ENCODE measurements around the gene NPTN.

Gene NPTN

GRCh38 chr15:73575636-73576247 lies 57.4 kb downstream of the NPTN start:
- Histone ChIP-seq H3K9me3 (ENCODE audit: control insufficient read depth in 1 of 2, low read length in 2 of 2) (no peaks in the 10 kb centered on the region), H3K4me3 (ENCODE audit: low read depth in 1 of 2, low read length in 2 of 2) (no peak overlapping the region), H3K27me3 (ENCODE audit: control insufficient read depth in 1 of 2, insufficient read depth in 2 of 2, low read length in 2 of 2) (no peaks in the 10 kb centered on the region), H3K4me1 (ENCODE audit: control insufficient read depth in 1 of 2, insufficient read depth in 2 of 2, low read length in 2 of 2) (peaks cover 23 to 26% of the 10 kb centered on the region in 2 donors), H3K27ac (ENCODE audit: low read depth, low read length) (no peak overlapping the region), H3K9ac (ENCODE audit: low read depth in 1 of 2, low read length in 2 of 2) (no peak overlapping the region), H3K36me3 (ENCODE audit: control insufficient read depth in 1 of 2, insufficient read depth in 2 of 2, low read length in 2 of 2) (peaks cover 20 to 24% of the 10 kb centered on the region in 2 donors)

GRCh38 chr15:73573572-73573971 lies 59.6 kb downstream of the NPTN start:
- Histone ChIP-seq H3K4me3 (ENCODE audit: low read depth in 1 of 2, low read length in 2 of 2) (no peak overlapping the region), H3K9ac (ENCODE audit: low read depth in 1 of 2, low read length in 2 of 2) (no peak overlapping the region), H3K9me3 (ENCODE audit: control insufficient read depth in 1 of 2, low read length in 2 of 2) (no peaks in the 10 kb centered on the region), H3K27me3 (ENCODE audit: control insufficient read depth in 1 of 2, insufficient read depth in 2 of 2, low read length in 2 of 2) (no peaks in the 10 kb centered on the region), H3K36me3 (ENCODE audit: control insufficient read depth in 1 of 2, insufficient read depth in 2 of 2, low read length in 2 of 2) (peaks cover 35 to 39% of the 10 kb centered on the region in 2 donors), H3K27ac (ENCODE audit: low read depth, low read length) (no peak overlapping the region), H3K4me1 (ENCODE audit: control insufficient read depth in 1 of 2, insufficient read depth in 2 of 2, low read length in 2 of 2) (peaks cover 23 to 26% of the 10 kb centered on the region in 2 donors)

- Histone ChIP-seq H3K9ac (ENCODE audit: low read depth in 1 of 2, low read length in 2 of 2) (no peak overlapping the region), H3K4me1 (ENCODE audit: control insufficient read depth in 1 of 2, insufficient read depth in 2 of 2, low read length in 2 of 2) (peaks cover 23% of the 10 kb centered on the region in 2 donors), H3K27me3 (ENCODE audit: control insufficient read depth in 1 of 2, insufficient read depth in 2 of 2, low read length in 2 of 2) (no peaks in the 10 kb centered on the region), H3K4me3 (ENCODE audit: low read depth in 1 of 2, low read length in 2 of 2) (no peak overlapping the region), H3K9me3 (ENCODE audit: control insufficient read depth in 1 of 2, low read length in 2 of 2) (no peaks in the 10 kb centered on the region), H3K36me3 (ENCODE audit: control insufficient read depth in 1 of 2, insufficient read depth in 2 of 2, low read length in 2 of 2) (peaks cover 40 to 44% of the 10 kb centered on the region in 2 donors), H3K27ac (ENCODE audit: low read depth, low read length) (no peak overlapping the region)
These were observed 60.2 kb downstream of the NPTN start for GRCh38 chr15:73573037-73573436.

GRCh38 chr15:73572296-73572695 lies 60.9 kb downstream of the NPTN start:
- no peak overlapping the region for H3K9ac ChIP-seq (ENCODE audit: low read depth in 1 of 2, low read length in 2 of 2)
- peaks cover 23% of the 10 kb centered on the region in 2 donors for H3K4me1 ChIP-seq (ENCODE audit: control insufficient read depth in 1 of 2, insufficient read depth in 2 of 2, low read length in 2 of 2)
- H3K4me3 ChIP-seq (ENCODE audit: low read depth in 1 of 2, low read length in 2 of 2), result no peak overlapping the region
- H3K27me3 ChIP-seq (ENCODE audit: control insufficient read depth in 1 of 2, insufficient read depth in 2 of 2, low read length in 2 of 2), result no peaks in the 10 kb centered on the region
- peaks cover 43 to 51% of the 10 kb centered on the region in 2 donors for H3K36me3 ChIP-seq (ENCODE audit: control insufficient read depth in 1 of 2, insufficient read depth in 2 of 2, low read length in 2 of 2)
- no peak overlapping the region for H3K27ac ChIP-seq (ENCODE audit: low read depth, low read length)
- H3K9me3 ChIP-seq (ENCODE audit: control insufficient read depth in 1 of 2, low read length in 2 of 2), result no peaks in the 10 kb centered on the region

GRCh38 chr15:73571346-73571745 lies 61.8 kb downstream of the NPTN start:
- Histone ChIP-seq H3K4me1 (ENCODE audit: control insufficient read depth in 1 of 2, insufficient read depth in 2 of 2, low read length in 2 of 2) (peaks cover 23% of the 10 kb centered on the region in 2 donors), H3K27ac (ENCODE audit: low read depth, low read length) (no peak overlapping the region), H3K9me3 (ENCODE audit: control insufficient read depth in 1 of 2, low read length in 2 of 2) (no peaks in the 10 kb centered on the region), H3K4me3 (ENCODE audit: low read depth in 1 of 2, low read length in 2 of 2) (no peak overlapping the region), H3K36me3 (ENCODE audit: control insufficient read depth in 1 of 2, insufficient read depth in 2 of 2, low read length in 2 of 2) (peaks cover 43 to 57% of the 10 kb centered on the region in 2 donors), H3K27me3 (ENCODE audit: control insufficient read depth in 1 of 2, insufficient read depth in 2 of 2, low read length in 2 of 2) (no peaks in the 10 kb centered on the region), H3K9ac (ENCODE audit: low read depth in 1 of 2, low read length in 2 of 2) (no peak overlapping the region)

GRCh38 chr15:73570355-73571032 lies 62.7 kb downstream of the NPTN start:
- peaks cover 49 to 56% of the 10 kb centered on the region in 2 donors for H3K36me3 ChIP-seq (ENCODE audit: control insufficient read depth in 1 of 2, insufficient read depth in 2 of 2, low read length in 2 of 2)
- no peak overlapping the region for H3K27ac ChIP-seq (ENCODE audit: low read depth, low read length)
- no peak overlapping the region for H3K9ac ChIP-seq (ENCODE audit: low read depth in 1 of 2, low read length in 2 of 2)
- no peaks in the 10 kb centered on the region for H3K9me3 ChIP-seq (ENCODE audit: control insufficient read depth in 1 of 2, low read length in 2 of 2)
- peaks cover 23% of the 10 kb centered on the region in 2 donors for H3K4me1 ChIP-seq (ENCODE audit: control insufficient read depth in 1 of 2, insufficient read depth in 2 of 2, low read length in 2 of 2)
- H3K4me3 ChIP-seq (ENCODE audit: low read depth in 1 of 2, low read length in 2 of 2), result no peak overlapping the region
- no peaks in the 10 kb centered on the region for H3K27me3 ChIP-seq (ENCODE audit: control insufficient read depth in 1 of 2, insufficient read depth in 2 of 2, low read length in 2 of 2)

- Histone ChIP-seq H3K27me3 (ENCODE audit: control insufficient read depth in 1 of 2, insufficient read depth in 2 of 2, low read length in 2 of 2) (no peaks in the 10 kb centered on the region), H3K9me3 (ENCODE audit: control insufficient read depth in 1 of 2, low read length in 2 of 2) (no peaks in the 10 kb centered on the region), H3K9ac (ENCODE audit: low read depth in 1 of 2, low read length in 2 of 2) (no peak overlapping the region), H3K36me3 (ENCODE audit: control insufficient read depth in 1 of 2, insufficient read depth in 2 of 2, low read length in 2 of 2) (peaks cover 48 to 61% of the 10 kb centered on the region in 2 donors), H3K4me1 (ENCODE audit: control insufficient read depth in 1 of 2, insufficient read depth in 2 of 2, low read length in 2 of 2) (peaks cover 21 to 22% of the 10 kb centered on the region in 2 donors), H3K4me3 (ENCODE audit: low read depth in 1 of 2, low read length in 2 of 2) (no peak overlapping the region), H3K27ac (ENCODE audit: low read depth, low read length) (no peak overlapping the region)
These were observed 63.8 kb downstream of the NPTN start for GRCh38 chr15:73569361-73569760.

- H3K27me3 ChIP-seq (ENCODE audit: control insufficient read depth in 1 of 2, insufficient read depth in 2 of 2, low read length in 2 of 2), result no peaks in the 10 kb centered on the region
- H3K4me1 ChIP-seq (ENCODE audit: control insufficient read depth in 1 of 2, insufficient read depth in 2 of 2, low read length in 2 of 2), result peaks cover 15 to 16% of the 10 kb centered on the region in 2 donors
- H3K9ac ChIP-seq (ENCODE audit: low read depth in 1 of 2, low read length in 2 of 2), result no peak overlapping the region
- H3K36me3 ChIP-seq (ENCODE audit: control insufficient read depth in 1 of 2, insufficient read depth in 2 of 2, low read length in 2 of 2), result peaks cover 49 to 62% of the 10 kb centered on the region in 2 donors
- no peaks in the 10 kb centered on the region for H3K9me3 ChIP-seq (ENCODE audit: control insufficient read depth in 1 of 2, low read length in 2 of 2)
- H3K27ac ChIP-seq (ENCODE audit: low read depth, low read length), result no peak overlapping the region
- H3K4me3 ChIP-seq (ENCODE audit: low read depth in 1 of 2, low read length in 2 of 2), result no peak overlapping the region
These were observed 64.5 kb downstream of the NPTN start for GRCh38 chr15:73568564-73569280.

- no peak overlapping the region for H3K9ac ChIP-seq (ENCODE audit: low read depth in 1 of 2, low read length in 2 of 2)
- peaks cover 58 to 78% of the 10 kb centered on the region in 2 donors for H3K36me3 ChIP-seq (ENCODE audit: control insufficient read depth in 1 of 2, insufficient read depth in 2 of 2, low read length in 2 of 2)
- no peaks in the 10 kb centered on the region for H3K27me3 ChIP-seq (ENCODE audit: control insufficient read depth in 1 of 2, insufficient read depth in 2 of 2, low read length in 2 of 2)
- H3K9me3 ChIP-seq (ENCODE audit: control insufficient read depth in 1 of 2, low read length in 2 of 2), result no peaks in the 10 kb centered on the region
- H3K4me1 ChIP-seq (ENCODE audit: control insufficient read depth in 1 of 2, insufficient read depth in 2 of 2, low read length in 2 of 2), result peaks cover 0 to under 1% of the 10 kb centered on the region in 2 donors
- no peak overlapping the region for H3K27ac ChIP-seq (ENCODE audit: low read depth, low read length)
- no peak overlapping the region for H3K4me3 ChIP-seq (ENCODE audit: low read depth in 1 of 2, low read length in 2 of 2)
These were observed 66.2 kb downstream of the NPTN start for GRCh38 chr15:73567020-73567419.

GRCh38 chr15:73564255-73564654 lies 68.9 kb downstream of the NPTN start:
- no peak overlapping the region for H3K4me3 ChIP-seq (ENCODE audit: low read depth in 1 of 2, low read length in 2 of 2)
- peaks cover 39 to 73% of the 10 kb centered on the region in 2 donors for H3K36me3 ChIP-seq (ENCODE audit: control insufficient read depth in 1 of 2, insufficient read depth in 2 of 2, low read length in 2 of 2)
- H3K27ac ChIP-seq (ENCODE audit: low read depth, low read length), result no peak overlapping the region
- H3K9me3 ChIP-seq (ENCODE audit: control insufficient read depth in 1 of 2, low read length in 2 of 2), result no peaks in the 10 kb centered on the region
- H3K4me1 ChIP-seq (ENCODE audit: control insufficient read depth in 1 of 2, insufficient read depth in 2 of 2, low read length in 2 of 2), result no peaks in the 10 kb centered on the region
- H3K9ac ChIP-seq (ENCODE audit: low read depth in 1 of 2, low read length in 2 of 2), result no peak overlapping the region
- H3K27me3 ChIP-seq (ENCODE audit: control insufficient read depth in 1 of 2, insufficient read depth in 2 of 2, low read length in 2 of 2), result no peaks in the 10 kb centered on the region
